ENCODE data around the gene CHI3L1. TPM values are rescaled to one million over a fixed set of nuclear protein-coding genes. Genes with fewer than 3 reads are reported as not detected.

Gene CHI3L1
- total RNA-seq, 3 donors from 2014 or later, result 0.58 to 10.8 (median 1.8) TPM

GRCh38 chr1:203204756-203205155 is 18.3 kb upstream of the CHI3L1 start:
- Histone ChIP-seq H3K4me1 (ENCODE audit: low read depth) (no peaks in the 10 kb centered on the region), H3K4me3 (no peak overlapping the region), H3K36me3 (ENCODE audit: low read depth) (no peaks in the 10 kb centered on the region), H3K9me3 (no peaks in the 10 kb centered on the region)
- ATAC-seq, result no peak
- TF ChIP-seq CTCF (IDR thresholded peaks at IDR 0.05), result no peak
- no peak for DNase-seq
- intact Hi-C loops (cut with DNase I, micrococcal nuclease), result no loop called here

GRCh38 chr1:203202431-203203245 is 16.1 kb upstream of the CHI3L1 start:
- intact Hi-C loops (cut with DNase I, micrococcal nuclease), result no loop called here
- no peak for TF ChIP-seq CTCF (IDR thresholded peaks at IDR 0.05)
- no peak overlapping the region for H3K4me3 ChIP-seq
- H3K4me1 ChIP-seq (ENCODE audit: low read depth), result no peaks in the 10 kb centered on the region
- peak in 2 of 3 donors; percentile 35 to 38 for DNase-seq
- ATAC-seq, result peak; percentile 75
- no peaks in the 10 kb centered on the region for H3K9me3 ChIP-seq
- H3K36me3 ChIP-seq (ENCODE audit: low read depth), result no peaks in the 10 kb centered on the region

- Histone ChIP-seq H3K9me3 (no peaks in the 10 kb centered on the region), H3K36me3 (ENCODE audit: low read depth) (no peaks in the 10 kb centered on the region), H3K4me3 (no peak overlapping the region), H3K4me1 (ENCODE audit: low read depth) (no peaks in the 10 kb centered on the region)
- intact Hi-C loops (cut with DNase I, micrococcal nuclease), result no loop called here
- ATAC-seq (no peak), DNase-seq (no peak)
- no peak for TF ChIP-seq CTCF (IDR thresholded peaks at IDR 0.05)
Measured at GRCh38 chr1:203201516-203202205, 15.2 kb upstream of the CHI3L1 start.

GRCh38 chr1:203200916-203201315 is 14.4 kb upstream of the CHI3L1 start:
- no peak for ATAC-seq
- no peak for DNase-seq
- intact Hi-C loops (cut with DNase I, micrococcal nuclease), result no loop called here

More at GRCh38 chr1:203200916-203201315, 14.4 kb upstream of the CHI3L1 start:
- Histone ChIP-seq H3K36me3 (ENCODE audit: low read depth) (no peaks in the 10 kb centered on the region), H3K4me3 (no peak overlapping the region), H3K4me1 (ENCODE audit: low read depth) (no peaks in the 10 kb centered on the region), H3K9me3 (no peaks in the 10 kb centered on the region)
- TF ChIP-seq CTCF (IDR thresholded peaks at IDR 0.05), result no peak
